Common myeloid progenitor, CD34-positive (primary cell): Measurements from ENCODE around the gene ID1.

ENCODE experiments used
- CTCF ChIA-PET: fragments of 350-600 bp; sonication (Branson Sonifier 250); formaldehyde crosslinking; loops from one replicate; lab custom pipeline; 2021; ENCODE audit warnings: antibody characterized with exemption; lab: Charles Lee
- POLR2A ChIA-PET: fragments of 350-600 bp; sonication (Branson Sonifier 250); formaldehyde crosslinking; loops from one replicate; lab custom pipeline; 2021; ENCODE audit warnings: antibody characterized with exemption; lab: Charles Lee
- DNase-seq, 3 donors: peaks; one replicate each; pipeline versions ENCODE4 v3.0.0 to v3.0.0-alpha.2; 2013
- H3K27ac ChIP-seq, 2 experiments: 1 replicate in 1 of 2; 2 replicates in 1 of 2; pipeline ENCODE4 v1.7.0; 2013; ENCODE audit warnings: inconsistent platforms in 2 of 2, low read length in 2 of 2, mild to moderate bottlenecking in 2 of 2, low read depth in 1 of 2, moderate library complexity in 1 of 2; ENCODE audit not compliant: severe bottlenecking in 2 of 2, insufficient read depth in 1 of 2, poor library complexity in 1 of 2
- H3K27me3 ChIP-seq, 5 experiments: replicated peaks in 2 of 5; 1 replicate in 3 of 5; 2 replicates in 2 of 5; pipeline versions ENCODE4 v1.6.1 to v1.7.0; 2013; ENCODE audit warnings: low read length in 4 of 5, mild to moderate bottlenecking in 2 of 5, moderate library complexity in 2 of 5, inconsistent platforms in 1 of 5; ENCODE audit not compliant: insufficient read depth in 5 of 5, control insufficient read depth in 4 of 5
- H3K36me3 ChIP-seq, 4 experiments: 1 replicate in 2 of 4; 2 replicates in 2 of 4; pipeline versions ENCODE4 v1.6.1 to v1.7.0; 2013; ENCODE audit warnings: low read length in 3 of 4, control low read depth in 1 of 4, mild to moderate bottlenecking in 1 of 4; ENCODE audit not compliant: control insufficient read depth in 4 of 4, insufficient read depth in 4 of 4
- H3K4me1 ChIP-seq, 4 experiments: 1 replicate in 3 of 4; 2 replicates in 1 of 4; pipeline versions ENCODE4 v1.6.1 to v1.7.1; 2013; ENCODE audit warnings: low read length in 3 of 4, mild to moderate bottlenecking in 3 of 4, control low read depth in 1 of 4, inconsistent platforms in 1 of 4, moderate library complexity in 1 of 4; ENCODE audit not compliant: control insufficient read depth in 4 of 4, insufficient read depth in 4 of 4; ENCODE audit errors: control extremely low read depth in 1 of 4
- H3K4me3 ChIP-seq, 7 experiments: 1 replicate in 4 of 7; 2 replicates in 3 of 7; pipeline versions ENCODE4 v1.5.1 to v1.7.0; 2013; ENCODE audit warnings: mild to moderate bottlenecking in 7 of 7, low read length in 6 of 7, moderate library complexity in 6 of 7, inconsistent platforms in 2 of 7, low read depth in 2 of 7, control low read depth in 1 of 7; ENCODE audit not compliant: insufficient read depth in 4 of 7, control insufficient read depth in 1 of 7; ENCODE audit errors: extremely low read depth in 1 of 7
- H3K9me3 ChIP-seq, 5 experiments: 1 replicate in 4 of 5; 2 replicates in 1 of 5; pipeline versions ENCODE4 v1.6.1 to v1.7.1; 2013; ENCODE audit warnings: low read length in 4 of 5, mild to moderate bottlenecking in 2 of 5, inconsistent platforms in 1 of 5, low read depth in 1 of 5, moderate library complexity in 1 of 5; ENCODE audit not compliant: control insufficient read depth in 4 of 5, insufficient read depth in 2 of 5; ENCODE audit errors: control extremely low read depth in 1 of 5
- WGBS: methylation state at CpG from one replicate; pipeline ENCODE4 v1.1.5; 2013; ENCODE audit not compliant: insufficient coverage; 5-methylcytosine and 5-hydroxymethylcytosine counted together

Gene ID1

GRCh38 chr20:31596831-31597480, 8.1 kb upstream of the ID1 start:
- ChIA-PET POLR2A (interaction anchor here (0.7 kb wide), 1 partner anchor 30 kb away, joined by 3 read pairs; no protein-coding TSS in a partner anchor), CTCF (interaction anchor here (0.8 to 2.1 kb wide), 8 partner anchors 10 to 37 kb away, joined by 3 to 14 read pairs (median 3); no protein-coding TSS in a partner anchor)
- H3K27me3 ChIP-seq = no peaks in the 10 kb centered on the region
- H3K27ac ChIP-seq = no peak overlapping the region
- peaks cover 0 to 6% (median 0%) of the 10 kb centered on the region in 4 experiments for H3K4me1 ChIP-seq
- H3K9me3 ChIP-seq = no peaks in the 10 kb centered on the region
- H3K36me3 ChIP-seq = no peaks in the 10 kb centered on the region
- H3K4me3 ChIP-seq = no peak overlapping the region
- WGBS = 87% methylated on average over 3 of the region's 4 CpGs
- DNase-seq = no peak

GRCh38 chr20:31597481-31597855, 7.6 kb upstream of the ID1 start:
- WGBS = 100% methylated on average over 1 of the region's 2 CpGs
- H3K4me1 ChIP-seq = peaks cover 0 to 6% (median 0%) of the 10 kb centered on the region in 4 experiments
- no peaks in the 10 kb centered on the region for H3K36me3 ChIP-seq
- H3K4me3 ChIP-seq = no peak overlapping the region
- ChIA-PET POLR2A (interaction anchor here (0.5 kb wide), 1 partner anchor 11 kb away, joined by 3 read pairs; no protein-coding TSS in a partner anchor), CTCF (interaction anchor here (0.8 to 2.1 kb wide), 4 partner anchors 15 to 34 kb away, joined by 3 to 14 read pairs (median 3); no protein-coding TSS in a partner anchor)
- no peaks in the 10 kb centered on the region for H3K27me3 ChIP-seq
- no peak for DNase-seq
- no peak overlapping the region for H3K27ac ChIP-seq
- H3K9me3 ChIP-seq = no peaks in the 10 kb centered on the region

- H3K9me3 ChIP-seq = no peaks in the 10 kb centered on the region
- WGBS = no CpG with 5 or more reads among the region's 4 CpGs
- H3K27me3 ChIP-seq = peaks cover 0 to 21% (median 0%) of the 10 kb centered on the region in 5 experiments
- no peaks in the 10 kb centered on the region for H3K36me3 ChIP-seq
- POLR2A ChIA-PET = interaction anchor here (12.4 kb wide), 1 partner anchor 32 kb away, joined by 292 read pairs; no protein-coding TSS in a partner anchor
- DNase-seq = no peak
- H3K27ac ChIP-seq = no peak overlapping the region
- H3K4me1 ChIP-seq = peaks cover 4 to 38% (median 29%) of the 10 kb centered on the region in 4 experiments
- CTCF ChIA-PET = interaction anchor here (1.1 to 19.9 kb wide), 5 partner anchors 10 to 121 kb away, joined by 3 to 1047 read pairs (median 31); no protein-coding TSS in a partner anchor
- no peak overlapping the region for H3K4me3 ChIP-seq
Observed at GRCh38 chr20:31602431-31602778, 2.7 kb upstream of the ID1 start.

- DNase-seq = peak in 2 of 3 donors; percentile 48 to 70
- POLR2A ChIA-PET = interaction anchor here (0.5 to 12.4 kb wide), 2 partner anchors 9 to 32 kb away, joined by 3 to 292 read pairs; no protein-coding TSS in a partner anchor
- H3K27ac ChIP-seq = no peak overlapping the region
Observed at GRCh38 chr20:31602779-31603441, 2.2 kb upstream of the ID1 start.

GRCh38 chr20:31603822-31604566, 1.1 kb upstream of the ID1 start:
- peak; percentile 96 to 99 (median 97) for DNase-seq
- Histone ChIP-seq H3K27ac (peak overlapping the region; percentile 28 to 83), H3K4me1 (peaks cover 4 to 53% (median 44%) of the 10 kb centered on the region in 4 experiments), H3K27me3 (peaks cover 0 to 21% (median 0%) of the 10 kb centered on the region in 5 experiments), H3K4me3 (peak overlapping the region; percentile 24 to 92 (median 81)), H3K36me3 (no peaks in the 10 kb centered on the region), H3K9me3 (no peaks in the 10 kb centered on the region)
- CTCF ChIA-PET = interaction anchor here (1.2 to 19.9 kb wide), 7 partner anchors 9 to 119 kb away, joined by 3 to 1047 read pairs (median 18); no protein-coding TSS in a partner anchor
- POLR2A ChIA-PET = interaction anchor here (1.0 to 12.4 kb wide), 7 partner anchors 9 to 71 kb away, joined by 3 to 292 read pairs (median 11); no protein-coding TSS in a partner anchor
- WGBS = 4% methylated on average over 27 of the region's 43 CpGs

More at GRCh38 chr20:31602779-31603441, 2.2 kb upstream of the ID1 start:
- H3K36me3 ChIP-seq = no peaks in the 10 kb centered on the region
- H3K4me3 ChIP-seq = no peak overlapping the region
- H3K4me1 ChIP-seq = peaks cover 4 to 43% (median 33%) of the 10 kb centered on the region in 4 experiments
- CTCF ChIA-PET = interaction anchor here (1.1 to 19.9 kb wide), 5 partner anchors 10 to 121 kb away, joined by 3 to 1047 read pairs (median 31); no protein-coding TSS in a partner anchor
- no peaks in the 10 kb centered on the region for H3K9me3 ChIP-seq
- WGBS = 90% methylated on average over 13 of the region's 17 CpGs
- peaks cover 0 to 21% (median 0%) of the 10 kb centered on the region in 5 experiments for H3K27me3 ChIP-seq

GRCh38 chr20:31604567-31605030, 490 bp upstream of the ID1 start:
- Histone ChIP-seq H3K4me1 (peaks cover 4 to 56% (median 47%) of the 10 kb centered on the region in 4 experiments), H3K36me3 (no peaks in the 10 kb centered on the region), H3K4me3 (peak overlapping the region; percentile 67 to 92 (median 81)), H3K27me3 (peaks cover 0 to 21% (median 0%) of the 10 kb centered on the region in 5 experiments), H3K9me3 (no peaks in the 10 kb centered on the region), H3K27ac (peak overlapping the region; percentile 28 to 83)
- POLR2A ChIA-PET = interaction anchor here (0.7 to 12.4 kb wide), 10 partner anchors 8 to 119 kb away, joined by 3 to 292 read pairs (median 6); no protein-coding TSS in a partner anchor
- peak in 1 of 3 donors; percentile 24 for DNase-seq
- 3% methylated on average over 8 of the region's 14 CpGs for WGBS
- CTCF ChIA-PET = interaction anchor here (0.9 to 19.9 kb wide), 8 partner anchors 8 to 119 kb away, joined by 3 to 1047 read pairs (median 12); no protein-coding TSS in a partner anchor
